ENCODE data around the gene KSR2.

The KSR2 gene

GRCh38 chr12:117703584-117703983 lies 265.2 kb downstream of the KSR2 start:
- Histone ChIP-seq H2BK12ac (ENCODE audit: low read length in 2 of 2) (no peak overlapping the region), H3K4me3 (ENCODE audit: insufficient read depth in 1 of 2, low read depth in 1 of 2, low read length in 2 of 2) (no peak overlapping the region), H3K4ac (ENCODE audit: low read depth in 1 of 2, low read length in 2 of 2) (no peak overlapping the region), H2BK5ac (ENCODE audit: low read depth, low read length, poor library complexity, severe bottlenecking) (no peak overlapping the region), H4K91ac (ENCODE audit: low read length) (no peak overlapping the region), H3K9ac (ENCODE audit: low read length) (no peak overlapping the region), H3K23ac (ENCODE audit: low read length in 2 of 2) (no peak overlapping the region), H3K79me1 (replicated peaks; ENCODE audit: low read length, poor library complexity, severe bottlenecking) (no peaks in the 10 kb centered on the region), H3K4me1 (ENCODE audit: control insufficient read depth, insufficient read depth, low read depth, low read length) (no peaks in the 10 kb centered on the region), H2BK120ac (ENCODE audit: low read depth, low read length) (no peak overlapping the region), H2AK5ac (ENCODE audit: low read length, severe bottlenecking) (no peak overlapping the region), H3K9me3 (ENCODE audit: control insufficient read depth, low read length) (no peaks in the 10 kb centered on the region), H3K27me3 (ENCODE audit: control insufficient read depth in 1 of 2, insufficient read depth in 1 of 2, low read length in 2 of 2) (peaks cover 0 to 23% of the 10 kb centered on the region in 2 experiments), H3K36me3 (ENCODE audit: control insufficient read depth in 1 of 2, insufficient read depth in 2 of 2, low read depth in 1 of 2, low read length in 2 of 2) (no peaks in the 10 kb centered on the region), H3K14ac (ENCODE audit: low read length in 2 of 2) (no peak overlapping the region), H3K4me2 (ENCODE audit: low read length, poor library complexity, severe bottlenecking) (no peak overlapping the region), H2AFZ (ENCODE audit: low read depth, low read length) (no peak overlapping the region), H2BK15ac (ENCODE audit: low read depth, poor library complexity, severe bottlenecking) (no peak overlapping the region), H3K27ac (ENCODE audit: low read length, poor library complexity, severe bottlenecking) (no peak overlapping the region), H3K18ac (ENCODE audit: low read depth in 1 of 2, low read length in 2 of 2) (no peak overlapping the region), H4K8ac (ENCODE audit: low read length) (no peak overlapping the region)
- DNase-seq, result no peak
- 86% methylated on average over 4 of the region's 4 CpGs for WGBS

- H3K14ac ChIP-seq (ENCODE audit: low read length in 2 of 2), result no peak overlapping the region
- H4K91ac ChIP-seq (ENCODE audit: low read length), result no peak overlapping the region
- H2BK15ac ChIP-seq (ENCODE audit: low read depth, poor library complexity, severe bottlenecking), result no peak overlapping the region
- H2BK5ac ChIP-seq (ENCODE audit: low read depth, low read length, poor library complexity, severe bottlenecking), result no peak overlapping the region
- no peak for DNase-seq
- 92% methylated on average over 4 of the region's 4 CpGs for WGBS
- no peak overlapping the region for H3K27ac ChIP-seq (ENCODE audit: low read length, poor library complexity, severe bottlenecking)
- no peak overlapping the region for H2BK120ac ChIP-seq (ENCODE audit: low read depth, low read length)
- no peaks in the 10 kb centered on the region for H3K4me1 ChIP-seq (ENCODE audit: control insufficient read depth, insufficient read depth, low read depth, low read length)
- peaks cover 0 to 23% of the 10 kb centered on the region in 2 experiments for H3K27me3 ChIP-seq (ENCODE audit: control insufficient read depth in 1 of 2, insufficient read depth in 1 of 2, low read length in 2 of 2)
- no peak overlapping the region for H3K4me3 ChIP-seq (ENCODE audit: insufficient read depth in 1 of 2, low read depth in 1 of 2, low read length in 2 of 2)
- no peaks in the 10 kb centered on the region for H3K36me3 ChIP-seq (ENCODE audit: control insufficient read depth in 1 of 2, insufficient read depth in 2 of 2, low read depth in 1 of 2, low read length in 2 of 2)
- H4K8ac ChIP-seq (ENCODE audit: low read length), result no peak overlapping the region
- H3K9me3 ChIP-seq (ENCODE audit: control insufficient read depth, low read length), result no peaks in the 10 kb centered on the region
- no peak overlapping the region for H2AK5ac ChIP-seq (ENCODE audit: low read length, severe bottlenecking)
- no peak overlapping the region for H2AFZ ChIP-seq (ENCODE audit: low read depth, low read length)
- H3K9ac ChIP-seq (ENCODE audit: low read length), result no peak overlapping the region
- H2BK12ac ChIP-seq (ENCODE audit: low read length in 2 of 2), result no peak overlapping the region
- H3K4me2 ChIP-seq (ENCODE audit: low read length, poor library complexity, severe bottlenecking), result no peak overlapping the region
- H3K18ac ChIP-seq (ENCODE audit: low read depth in 1 of 2, low read length in 2 of 2), result no peak overlapping the region
- H3K79me1 ChIP-seq (replicated peaks; ENCODE audit: low read length, poor library complexity, severe bottlenecking), result no peaks in the 10 kb centered on the region
- no peak overlapping the region for H3K4ac ChIP-seq (ENCODE audit: low read depth in 1 of 2, low read length in 2 of 2)
- no peak overlapping the region for H3K23ac ChIP-seq (ENCODE audit: low read length in 2 of 2)
Measured at GRCh38 chr12:117702741-117703140, 266.0 kb downstream of the KSR2 start.

GRCh38 chr12:117699575-117699974 lies 269.2 kb downstream of the KSR2 start:
- H3K4me2 ChIP-seq (ENCODE audit: low read length, poor library complexity, severe bottlenecking), result no peak overlapping the region
- H3K27me3 ChIP-seq (ENCODE audit: control insufficient read depth in 1 of 2, insufficient read depth in 1 of 2, low read length in 2 of 2), result peaks cover 0 to 23% of the 10 kb centered on the region in 2 experiments
- no peak overlapping the region for H3K4ac ChIP-seq (ENCODE audit: low read depth in 1 of 2, low read length in 2 of 2)
- H2BK12ac ChIP-seq (ENCODE audit: low read length in 2 of 2), result no peak overlapping the region
- no peak overlapping the region for H3K23ac ChIP-seq (ENCODE audit: low read length in 2 of 2)
- no peak overlapping the region for H4K8ac ChIP-seq (ENCODE audit: low read length)
- no peak overlapping the region for H2AK5ac ChIP-seq (ENCODE audit: low read length, severe bottlenecking)
- no peak overlapping the region for H2AFZ ChIP-seq (ENCODE audit: low read depth, low read length)
- no peak overlapping the region for H3K4me3 ChIP-seq (ENCODE audit: insufficient read depth in 1 of 2, low read depth in 1 of 2, low read length in 2 of 2)
- DNase-seq, result no peak
- H3K36me3 ChIP-seq (ENCODE audit: control insufficient read depth in 1 of 2, insufficient read depth in 2 of 2, low read depth in 1 of 2, low read length in 2 of 2), result no peaks in the 10 kb centered on the region
- H3K27ac ChIP-seq (ENCODE audit: low read length, poor library complexity, severe bottlenecking), result no peak overlapping the region
- H2BK15ac ChIP-seq (ENCODE audit: low read depth, poor library complexity, severe bottlenecking), result no peak overlapping the region
- H3K18ac ChIP-seq (ENCODE audit: low read depth in 1 of 2, low read length in 2 of 2), result no peak overlapping the region
- H2BK5ac ChIP-seq (ENCODE audit: low read depth, low read length, poor library complexity, severe bottlenecking), result no peak overlapping the region
- H2BK120ac ChIP-seq (ENCODE audit: low read depth, low read length), result no peak overlapping the region
- peaks cover 1% of the 10 kb centered on the region for H3K4me1 ChIP-seq (ENCODE audit: control insufficient read depth, insufficient read depth, low read depth, low read length)
- no peak overlapping the region for H3K9ac ChIP-seq (ENCODE audit: low read length)
- no peaks in the 10 kb centered on the region for H3K79me1 ChIP-seq (replicated peaks; ENCODE audit: low read length, poor library complexity, severe bottlenecking)
- H3K14ac ChIP-seq (ENCODE audit: low read length in 2 of 2), result no peak overlapping the region
- no peaks in the 10 kb centered on the region for H3K9me3 ChIP-seq (ENCODE audit: control insufficient read depth, low read length)
- WGBS, result 92% methylated on average over 3 of the region's 5 CpGs
- H4K91ac ChIP-seq (ENCODE audit: low read length), result no peak overlapping the region

GRCh38 chr12:117699118-117699517 lies 269.7 kb downstream of the KSR2 start:
- no peak overlapping the region for H3K14ac ChIP-seq (ENCODE audit: low read length in 2 of 2)
- no peak overlapping the region for H3K9ac ChIP-seq (ENCODE audit: low read length)
- no peak overlapping the region for H3K27ac ChIP-seq (ENCODE audit: low read length, poor library complexity, severe bottlenecking)
- no peak overlapping the region for H2BK15ac ChIP-seq (ENCODE audit: low read depth, poor library complexity, severe bottlenecking)
- no peak overlapping the region for H3K23ac ChIP-seq (ENCODE audit: low read length in 2 of 2)
- H3K36me3 ChIP-seq (ENCODE audit: control insufficient read depth in 1 of 2, insufficient read depth in 2 of 2, low read depth in 1 of 2, low read length in 2 of 2), result no peaks in the 10 kb centered on the region
- no peak for DNase-seq
- no peak overlapping the region for H4K91ac ChIP-seq (ENCODE audit: low read length)
- no peak overlapping the region for H4K8ac ChIP-seq (ENCODE audit: low read length)
- H3K79me1 ChIP-seq (replicated peaks; ENCODE audit: low read length, poor library complexity, severe bottlenecking), result no peaks in the 10 kb centered on the region
- peaks cover 1% of the 10 kb centered on the region for H3K4me1 ChIP-seq (ENCODE audit: control insufficient read depth, insufficient read depth, low read depth, low read length)
- peaks cover 0 to 22% of the 10 kb centered on the region in 2 experiments for H3K27me3 ChIP-seq (ENCODE audit: control insufficient read depth in 1 of 2, insufficient read depth in 1 of 2, low read length in 2 of 2)
- no peaks in the 10 kb centered on the region for H3K9me3 ChIP-seq (ENCODE audit: control insufficient read depth, low read length)
- WGBS, result no CpG with 5 or more reads among the region's 1 CpG
- H3K4ac ChIP-seq (ENCODE audit: low read depth in 1 of 2, low read length in 2 of 2), result no peak overlapping the region
- H2AK5ac ChIP-seq (ENCODE audit: low read length, severe bottlenecking), result peak overlapping the region; percentile 79
- H3K4me2 ChIP-seq (ENCODE audit: low read length, poor library complexity, severe bottlenecking), result no peak overlapping the region
- H2BK120ac ChIP-seq (ENCODE audit: low read depth, low read length), result no peak overlapping the region
- no peak overlapping the region for H2AFZ ChIP-seq (ENCODE audit: low read depth, low read length)
- no peak overlapping the region for H2BK12ac ChIP-seq (ENCODE audit: low read length in 2 of 2)
- no peak overlapping the region for H2BK5ac ChIP-seq (ENCODE audit: low read depth, low read length, poor library complexity, severe bottlenecking)
- H3K18ac ChIP-seq (ENCODE audit: low read depth in 1 of 2, low read length in 2 of 2), result no peak overlapping the region
- H3K4me3 ChIP-seq (ENCODE audit: insufficient read depth in 1 of 2, low read depth in 1 of 2, low read length in 2 of 2), result no peak overlapping the region

Measured in mesenchymal stem cell (in vitro differentiated cells and primary cell).